Caco-2 (cell line): ENCODE results near the gene HNRNPM. TPM values are rescaled to one million over a fixed set of nuclear protein-coding genes. Genes with fewer than 3 reads are reported as not detected.

Experiments
- BruUV-seq: library from RNA; stranded (reverse); fragments of 400-500 nt; replicated peaks from 2 replicates; lab custom pipeline; 2021; lab: Mats Ljungman, UMichigan
- CTCF ChIA-PET: fragments of 300-600 bp; sonication (Branson Sonifier 250); formaldehyde crosslinking; loops from one replicate; lab custom pipeline; 2022; ENCODE audit warnings: antibody characterized with exemption; lab: Charles Lee
- POLR2A ChIA-PET: fragments of 300-600 bp; sonication (Branson Sonifier 250); formaldehyde crosslinking; loops from one replicate; lab custom pipeline; 2022; ENCODE audit warnings: antibody characterized with exemption; lab: Charles Lee
- DNase-seq, 2 experiments: peaks; one replicate each; pipeline versions ENCODE4 v3.0.0 to v3.0.0-alpha.2; 2020 to 2022
- H3K27me3 ChIP-seq: replicated peaks from 2 replicates; pipeline ENCODE4 v1.6.0; 2011; ENCODE audit warnings: low read length; ENCODE audit not compliant: control insufficient read depth, insufficient read depth
- H3K36me3 ChIP-seq: 2 replicates; pipeline ENCODE4 v1.5.1; 2011; ENCODE audit warnings: low read length; ENCODE audit not compliant: control insufficient read depth, insufficient read depth
- H3K4me1 ChIP-seq: fragments of 250-450 bp; sonication (Bioruptor Pico); 2 replicates; pipeline ENCODE4 v1.5.1; 2020; ENCODE audit warnings: mild to moderate bottlenecking
- H3K4me3 ChIP-seq: 2 replicates; pipeline ENCODE4 v1.5.1; 2011; ENCODE audit warnings: low read depth, mild to moderate bottlenecking, control low read depth, low read length
- H3K9me3 ChIP-seq: fragments of 250-450 bp; sonication (Bioruptor Pico); 2 replicates; pipeline ENCODE4 v1.5.1; 2020; ENCODE audit warnings: mild to moderate bottlenecking, moderate library complexity
- H3K27ac Mint-ChIP-seq: one replicate; pipeline ENCODE4 v1.8.0; 2022; ENCODE audit warnings: mixed read lengths; ENCODE audit not compliant: unreplicated experiment
- H3K27me3 Mint-ChIP-seq: one replicate; pipeline ENCODE4 v1.8.0; 2022; ENCODE audit warnings: mixed read lengths; ENCODE audit not compliant: insufficient read depth, unreplicated experiment
- H3K36me3 Mint-ChIP-seq: one replicate; pipeline ENCODE4 v1.8.0; 2022; ENCODE audit warnings: mild to moderate bottlenecking, mixed read lengths; ENCODE audit not compliant: insufficient read depth, unreplicated experiment
- H3K4me1 Mint-ChIP-seq: one replicate; pipeline ENCODE4 v1.8.0; 2022; ENCODE audit warnings: low read depth, mixed read lengths; ENCODE audit not compliant: unreplicated experiment
- H3K4me3 Mint-ChIP-seq: one replicate; pipeline ENCODE4 v1.8.0; 2022; ENCODE audit warnings: mild to moderate bottlenecking, moderate library complexity, mixed read lengths; ENCODE audit not compliant: unreplicated experiment
- H3K9me3 Mint-ChIP-seq: one replicate; pipeline ENCODE4 v1.8.0; 2022; ENCODE audit warnings: mixed read lengths; ENCODE audit not compliant: unreplicated experiment
- intact Hi-C: fragments of 100-400 bp; cut with micrococcal nuclease; formaldehyde crosslinking; loops from one replicate; pipeline ENCODE4 v1.10.0; 2022; ENCODE audit not compliant: unreplicated experiment
- total RNA-seq: library from RNA; stranded (reverse); gene quantifications from 2 replicates; pipeline ENCODE4 v1.2.3, GENCODE V29; 2022
- TF ChIP-seq, protein P1 (sequence below), 2 experiments: fragments of 200-600 bp in 1 of 2; IDR thresholded peaks; 1 replicate in 1 of 2; 2 replicates in 1 of 2; pipeline versions ENCODE4 v1.5.1 to v1.8.0; 2011 to 2022; ENCODE audit warnings: antibody characterized with exemption in 1 of 2, control low read depth in 1 of 2, inconsistent platforms in 1 of 2, low read depth in 1 of 2, low read length in 1 of 2, mild to moderate bottlenecking in 1 of 2, moderate library complexity in 1 of 2; ENCODE audit not compliant: insufficient read depth in 1 of 2, severe bottlenecking in 1 of 2, unreplicated experiment in 1 of 2

HNRNPM gene
- total RNA-seq, 1 experiment from 2014 or later: 271 TPM

DNA sequence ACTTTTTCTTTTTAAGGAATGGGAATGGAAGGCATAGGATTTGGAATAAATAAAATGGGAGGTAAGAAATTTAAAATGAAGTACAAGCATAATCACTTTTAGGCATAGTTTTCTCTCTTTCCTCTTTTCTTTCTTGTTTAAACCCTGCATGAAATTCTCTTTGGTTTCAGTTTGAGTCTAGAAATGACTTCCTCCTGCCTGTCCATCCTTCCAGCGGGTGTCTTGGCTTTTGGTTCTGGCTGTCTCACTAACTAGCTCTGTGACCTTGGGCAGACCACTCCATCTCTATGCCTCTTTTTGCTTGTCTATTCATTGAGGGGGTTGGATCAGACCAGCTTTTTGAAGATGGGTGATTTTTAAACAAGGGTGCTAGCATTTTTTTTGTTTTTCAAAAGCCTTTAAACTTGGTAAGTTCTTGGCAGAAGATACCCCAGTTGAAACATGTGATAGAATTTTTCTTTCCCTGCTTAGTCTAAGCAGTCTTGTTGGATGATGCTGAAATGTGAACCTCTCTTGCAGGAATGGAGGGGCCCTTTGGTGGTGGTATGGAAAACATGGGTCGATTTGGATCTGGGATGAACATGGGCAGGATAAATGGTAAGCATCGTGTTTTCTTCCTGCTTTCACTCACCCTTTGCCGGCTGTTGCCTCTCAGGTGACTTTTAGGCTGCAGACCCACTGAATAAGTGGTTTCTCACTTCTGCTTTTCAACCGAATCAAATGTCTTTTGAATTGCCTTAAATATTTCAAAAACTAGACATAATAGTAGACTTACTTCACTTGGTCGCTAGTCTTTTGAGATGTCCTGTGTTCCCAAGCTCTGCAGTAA, 29.1 kb downstream of the HNRNPM start:
- H3K27me3 ChIP-seq: no peaks in the 10 kb centered on the region
- no TSS peak for BruUV-seq
- H3K4me3 ChIP-seq: no peak overlapping the region
- no peaks in the 10 kb centered on the region for H3K9me3 Mint-ChIP-seq
- TF ChIP-seq, protein P1, sequence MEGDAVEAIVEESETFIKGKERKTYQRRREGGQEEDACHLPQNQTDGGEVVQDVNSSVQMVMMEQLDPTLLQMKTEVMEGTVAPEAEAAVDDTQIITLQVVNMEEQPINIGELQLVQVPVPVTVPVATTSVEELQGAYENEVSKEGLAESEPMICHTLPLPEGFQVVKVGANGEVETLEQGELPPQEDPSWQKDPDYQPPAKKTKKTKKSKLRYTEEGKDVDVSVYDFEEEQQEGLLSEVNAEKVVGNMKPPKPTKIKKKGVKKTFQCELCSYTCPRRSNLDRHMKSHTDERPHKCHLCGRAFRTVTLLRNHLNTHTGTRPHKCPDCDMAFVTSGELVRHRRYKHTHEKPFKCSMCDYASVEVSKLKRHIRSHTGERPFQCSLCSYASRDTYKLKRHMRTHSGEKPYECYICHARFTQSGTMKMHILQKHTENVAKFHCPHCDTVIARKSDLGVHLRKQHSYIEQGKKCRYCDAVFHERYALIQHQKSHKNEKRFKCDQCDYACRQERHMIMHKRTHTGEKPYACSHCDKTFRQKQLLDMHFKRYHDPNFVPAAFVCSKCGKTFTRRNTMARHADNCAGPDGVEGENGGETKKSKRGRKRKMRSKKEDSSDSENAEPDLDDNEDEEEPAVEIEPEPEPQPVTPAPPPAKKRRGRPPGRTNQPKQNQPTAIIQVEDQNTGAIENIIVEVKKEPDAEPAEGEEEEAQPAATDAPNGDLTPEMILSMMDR (IDR thresholded peaks at IDR 0.05; ENCODE audit: insufficient read depth in 1 of 2, low read depth in 1 of 2, low read length in 1 of 2, severe bottlenecking in 1 of 2, unreplicated experiment in 1 of 2): no peak
- no peaks in the 10 kb centered on the region for H3K4me1 ChIP-seq
- no peaks in the 10 kb centered on the region for H3K27me3 Mint-ChIP-seq
- no peak for DNase-seq
- H3K27ac Mint-ChIP-seq: no peak overlapping the region
- H3K4me3 Mint-ChIP-seq: no peak overlapping the region
- H3K9me3 ChIP-seq: no peaks in the 10 kb centered on the region
- peaks cover 97% of the 10 kb centered on the region for H3K36me3 Mint-ChIP-seq
- peaks cover 8% of the 10 kb centered on the region for H3K4me1 Mint-ChIP-seq
- POLR2A ChIA-PET: no interaction called here
- peaks cover 6% of the 10 kb centered on the region for H3K36me3 ChIP-seq
- intact Hi-C loops: no loop called here
- CTCF ChIA-PET: no interaction called here

DNA sequence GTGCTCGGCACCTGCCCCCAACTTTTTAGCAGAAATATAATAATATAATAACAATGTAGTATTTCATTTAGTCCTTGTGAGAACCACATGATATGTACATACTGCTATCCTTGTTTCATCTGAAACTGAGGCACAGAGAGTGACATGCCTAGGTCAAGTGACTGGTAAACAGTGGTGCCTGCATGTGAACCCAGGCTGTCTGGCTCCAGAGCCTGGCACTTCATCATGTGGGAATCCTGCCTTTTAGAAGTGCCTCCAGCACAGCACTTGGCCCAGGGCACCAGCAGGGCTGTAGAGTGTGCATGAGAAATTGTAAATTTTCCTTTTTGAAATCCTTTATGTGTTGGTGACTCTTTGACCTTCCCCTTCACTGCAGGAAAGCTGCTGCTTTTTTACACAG, 30.2 kb downstream of the HNRNPM start:
- DNase-seq: no peak
- Histone ChIP-seq H3K4me3 (no peak overlapping the region), H3K9me3 (no peaks in the 10 kb centered on the region), H3K4me1 (no peaks in the 10 kb centered on the region), H3K36me3 (peaks cover 6% of the 10 kb centered on the region), H3K27me3 (no peaks in the 10 kb centered on the region)
- H3K9me3 Mint-ChIP-seq: no peaks in the 10 kb centered on the region
- no peaks in the 10 kb centered on the region for H3K4me1 Mint-ChIP-seq
- CTCF ChIA-PET: interaction anchor here (0.6 kb wide), 1 partner anchor 156 kb away, joined by 3 read pairs; no protein-coding TSS in a partner anchor
- H3K27me3 Mint-ChIP-seq: no peaks in the 10 kb centered on the region
- H3K27ac Mint-ChIP-seq: no peak overlapping the region
- BruUV-seq: no TSS peak
- POLR2A ChIA-PET: no interaction called here
- peaks cover 91% of the 10 kb centered on the region for H3K36me3 Mint-ChIP-seq
- TF ChIP-seq, protein P1 (IDR thresholded peaks at IDR 0.05; ENCODE audit: insufficient read depth in 1 of 2, low read depth in 1 of 2, low read length in 1 of 2, severe bottlenecking in 1 of 2, unreplicated experiment in 1 of 2): no peak
- intact Hi-C loops: no loop called here
- no peak overlapping the region for H3K4me3 Mint-ChIP-seq

DNA sequence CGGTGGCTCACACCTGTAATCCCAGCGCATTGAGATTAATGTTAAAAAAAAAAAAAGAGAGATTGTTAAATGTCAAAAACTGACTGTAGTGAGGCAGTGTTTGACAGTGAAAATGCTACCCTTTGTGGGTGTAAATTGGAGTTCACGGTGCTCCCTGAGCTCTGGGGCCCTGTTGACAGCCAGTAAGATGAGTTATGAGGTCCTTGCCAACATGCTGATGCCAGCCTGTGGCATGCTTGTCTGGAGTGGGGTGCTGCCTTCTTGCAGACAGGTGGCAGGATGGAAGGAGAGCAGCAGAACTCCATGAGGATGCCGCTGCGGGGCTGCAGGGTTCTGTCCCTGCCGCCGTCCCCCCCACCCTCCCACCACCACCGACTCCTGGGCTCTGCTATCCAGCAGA, 31.7 kb downstream of the HNRNPM start:
- Histone ChIP-seq H3K4me1 (no peaks in the 10 kb centered on the region), H3K9me3 (no peaks in the 10 kb centered on the region), H3K4me3 (no peak overlapping the region), H3K36me3 (peaks cover 7% of the 10 kb centered on the region), H3K27me3 (no peaks in the 10 kb centered on the region)
- Mint-ChIP-seq H3K9me3 (no peaks in the 10 kb centered on the region), H3K4me3 (no peak overlapping the region), H3K36me3 (peaks cover 89% of the 10 kb centered on the region), H3K4me1 (peaks cover 8% of the 10 kb centered on the region), H3K27me3 (no peaks in the 10 kb centered on the region), H3K27ac (no peak overlapping the region)
- TF ChIP-seq, protein P1 (IDR thresholded peaks at IDR 0.05; ENCODE audit: insufficient read depth in 1 of 2, low read depth in 1 of 2, low read length in 1 of 2, severe bottlenecking in 1 of 2, unreplicated experiment in 1 of 2): no peak
- POLR2A ChIA-PET: no interaction called here
- intact Hi-C loops: no loop called here
- BruUV-seq: no TSS peak
- no peak for DNase-seq
- CTCF ChIA-PET: no interaction called here
